Urinary bladder (tissue), 4 donors: ENCODE data around the gene TMEM164. TPM values are rescaled to one million over a fixed set of nuclear protein-coding genes. Genes with fewer than 3 reads are reported as not detected.

ENCODE experiments used
- DNase-seq: peaks from one replicate; pipeline ENCODE4 v3.0.0-alpha.2; 2015; ENCODE audit errors: extremely low spot score
- H3K27ac ChIP-seq: one replicate; pipeline ENCODE4 v1.5.1; 2013; ENCODE audit warnings: low read depth, mild to moderate bottlenecking, moderate library complexity
- H3K36me3 ChIP-seq: one replicate; pipeline ENCODE4 v1.6.1; 2013; ENCODE audit warnings: mild to moderate bottlenecking, moderate library complexity; ENCODE audit not compliant: insufficient read depth
- H3K4me1 ChIP-seq: one replicate; pipeline ENCODE4 v1.6.1; 2013; ENCODE audit warnings: mild to moderate bottlenecking, moderate library complexity; ENCODE audit not compliant: insufficient read depth
- H3K4me3 ChIP-seq: one replicate; pipeline ENCODE4 v1.5.1; 2013; ENCODE audit warnings: low read depth, low read length
- WGBS: extraction: QIAGEN DNeasy Blood & Tissue Kit; methylation state at CpG from one replicate; pipeline ENCODE4 v1.1.7; 2013; 5-methylcytosine and 5-hydroxymethylcytosine counted together
- polyA plus RNA-seq: library from polyadenylated mRNA; stranded (reverse); fragments of 200-250 nt; gene quantifications from one replicate; pipeline ENCODE4 v1.2.3, GENCODE V29; 2013
- total RNA-seq: library from RNA; depleted of rRNA; stranded (reverse); fragments of >200 nt; gene quantifications from one replicate; pipeline ENCODE4 v1.2.3, GENCODE V29; 2014
- donor health status: healthy with polysubstance abuse.
- donor health status: healthy.

TMEM164 gene
- total and polyA plus RNA-seq, 2 donors: 10.3 to 12.4 TPM

- DNase-seq: no peak
- Histone ChIP-seq H3K4me3 (no peak overlapping the region), H3K36me3 (no peaks in the 10 kb centered on the region), H3K4me1 (no peaks in the 10 kb centered on the region), H3K27ac (no peak overlapping the region)
- WGBS: 97% methylated on average over 1 of the region's 1 CpG
These were observed 128.1 kb downstream of the TMEM164 start for GRCh38 chrX:110131031-110131430.

GRCh38 chrX:110132450-110133114 lies 129.7 kb downstream of the TMEM164 start:
- Histone ChIP-seq H3K4me1 (no peaks in the 10 kb centered on the region), H3K36me3 (no peaks in the 10 kb centered on the region), H3K27ac (no peak overlapping the region), H3K4me3 (no peak overlapping the region)
- WGBS: 97% methylated on average over 1 of the region's 1 CpG
- no peak for DNase-seq

- H3K4me3 ChIP-seq: no peak overlapping the region
- H3K36me3 ChIP-seq: no peaks in the 10 kb centered on the region
- WGBS: 94% methylated on average over 5 of the region's 5 CpGs
- DNase-seq: no peak
- no peak overlapping the region for H3K27ac ChIP-seq
- H3K4me1 ChIP-seq: no peaks in the 10 kb centered on the region
These were observed 130.9 kb downstream of the TMEM164 start for GRCh38 chrX:110133735-110134370.

- Histone ChIP-seq H3K36me3 (no peaks in the 10 kb centered on the region), H3K4me1 (no peaks in the 10 kb centered on the region), H3K27ac (no peak overlapping the region), H3K4me3 (no peak overlapping the region)
- 92% methylated on average over 1 of the region's 1 CpG for WGBS
- DNase-seq: no peak
These were observed 132.7 kb downstream of the TMEM164 start for GRCh38 chrX:110135618-110136017.

GRCh38 chrX:110136136-110136535 lies 133.2 kb downstream of the TMEM164 start:
- DNase-seq: no peak
- WGBS: 93% methylated on average over 4 of the region's 4 CpGs
- Histone ChIP-seq H3K27ac (no peak overlapping the region), H3K4me3 (no peak overlapping the region), H3K36me3 (no peaks in the 10 kb centered on the region), H3K4me1 (no peaks in the 10 kb centered on the region)

GRCh38 chrX:110138557-110138956 lies 135.6 kb downstream of the TMEM164 start:
- no peak for DNase-seq
- H3K4me1 ChIP-seq: no peaks in the 10 kb centered on the region
- no peak overlapping the region for H3K4me3 ChIP-seq
- no peak overlapping the region for H3K27ac ChIP-seq
- no peaks in the 10 kb centered on the region for H3K36me3 ChIP-seq
- 96% methylated on average over 3 of the region's 3 CpGs for WGBS

GRCh38 chrX:110139172-110139571 lies 136.3 kb downstream of the TMEM164 start:
- no peak overlapping the region for H3K27ac ChIP-seq
- DNase-seq: no peak
- no peaks in the 10 kb centered on the region for H3K4me1 ChIP-seq
- WGBS: 88% methylated on average over 1 of the region's 1 CpG
- H3K36me3 ChIP-seq: no peaks in the 10 kb centered on the region
- H3K4me3 ChIP-seq: no peak overlapping the region

- H3K4me1 ChIP-seq: no peaks in the 10 kb centered on the region
- WGBS: 65% methylated on average over 5 of the region's 5 CpGs
- no peak overlapping the region for H3K4me3 ChIP-seq
- no peak overlapping the region for H3K27ac ChIP-seq
- no peak for DNase-seq
- H3K36me3 ChIP-seq: no peaks in the 10 kb centered on the region
These were observed 139.2 kb downstream of the TMEM164 start for GRCh38 chrX:110142096-110142495.

GRCh38 chrX:110143454-110144210 lies 140.7 kb downstream of the TMEM164 start:
- Histone ChIP-seq H3K4me3 (no peak overlapping the region), H3K27ac (no peak overlapping the region), H3K4me1 (no peaks in the 10 kb centered on the region), H3K36me3 (no peaks in the 10 kb centered on the region)
- no peak for DNase-seq
- WGBS: 58% methylated on average over 6 of the region's 6 CpGs

GRCh38 chrX:110145311-110145710 lies 142.4 kb downstream of the TMEM164 start:
- H3K36me3 ChIP-seq: no peaks in the 10 kb centered on the region
- no peak for DNase-seq
- H3K27ac ChIP-seq: no peak overlapping the region

GRCh38 chrX:110145854-110146253 lies 142.9 kb downstream of the TMEM164 start:
- DNase-seq: no peak
- no peak overlapping the region for H3K27ac ChIP-seq

More at GRCh38 chrX:110145311-110145710, 142.4 kb downstream of the TMEM164 start:
- H3K4me1 ChIP-seq: no peaks in the 10 kb centered on the region
- H3K4me3 ChIP-seq: no peak overlapping the region

GRCh38 chrX:110146521-110146920 lies 143.6 kb downstream of the TMEM164 start:
- no peaks in the 10 kb centered on the region for H3K4me1 ChIP-seq
- DNase-seq: no peak
- WGBS: 20% methylated on average over 2 of the region's 2 CpGs
- H3K36me3 ChIP-seq: no peaks in the 10 kb centered on the region
- H3K27ac ChIP-seq: no peak overlapping the region
- no peak overlapping the region for H3K4me3 ChIP-seq

More at GRCh38 chrX:110145854-110146253, 142.9 kb downstream of the TMEM164 start:
- Histone ChIP-seq H3K36me3 (no peaks in the 10 kb centered on the region), H3K4me3 (no peak overlapping the region), H3K4me1 (no peaks in the 10 kb centered on the region)
- 32% methylated on average over 4 of the region's 4 CpGs for WGBS

GRCh38 chrX:110153244-110153643 lies 150.3 kb downstream of the TMEM164 start:
- no peak for DNase-seq
- H3K36me3 ChIP-seq: peaks cover 2% of the 10 kb centered on the region
- no peak overlapping the region for H3K4me3 ChIP-seq
- no peak overlapping the region for H3K27ac ChIP-seq
- 95% methylated on average over 2 of the region's 2 CpGs for WGBS
- H3K4me1 ChIP-seq: no peaks in the 10 kb centered on the region

- no peaks in the 10 kb centered on the region for H3K4me1 ChIP-seq
- H3K36me3 ChIP-seq: peaks cover 2% of the 10 kb centered on the region
- H3K4me3 ChIP-seq: no peak overlapping the region
- no peak overlapping the region for H3K27ac ChIP-seq
- WGBS: 85% methylated on average over 2 of the region's 2 CpGs
- DNase-seq: no peak
These were observed 151.0 kb downstream of the TMEM164 start for GRCh38 chrX:110153896-110154295.
